H7 (cell line): ENCODE data around the gene GALNT10. TPM values are rescaled to one million over a fixed set of nuclear protein-coding genes. Genes with fewer than 3 reads are reported as not detected.

Source experiments
- DNase-seq: peaks from one replicate; pipeline ENCODE4 v3.0.0; 2012
- H3K27me3 ChIP-seq: 2 replicates; pipeline ENCODE4 v1.6.0; 2011; ENCODE audit warnings: mild to moderate bottlenecking, low read length; ENCODE audit not compliant: control insufficient read depth, insufficient read depth
- H3K36me3 ChIP-seq: replicated peaks from 2 replicates; pipeline ENCODE4 v1.5.1; 2011; ENCODE audit warnings: low read length; ENCODE audit not compliant: control insufficient read depth, insufficient read depth
- H3K4me3 ChIP-seq: 2 replicates; pipeline ENCODE4 v1.5.1; 2011; ENCODE audit warnings: low read depth, mild to moderate bottlenecking, control low read depth, low read length, moderate library complexity; ENCODE audit not compliant: insufficient read depth
- total RNA-seq: library from RNA; depleted of rRNA; stranded (reverse); fragments of >200 nt; shearing (Covaris generic); gene quantifications from 2 replicates; pipeline ENCODE4 v1.2.3, GENCODE V29; 2014

Gene GALNT10
- total RNA-seq, 1 experiment from 2014 or later = 13.8 TPM

- Histone ChIP-seq H3K36me3 (no peaks in the 10 kb centered on the region), H3K4me3 (no peak overlapping the region), H3K27me3 (no peaks in the 10 kb centered on the region)
- DNase-seq = no peak
Measured at GRCh38 chr5:154223320-154223719, 32.8 kb downstream of the GALNT10 start.

GRCh38 chr5:154227090-154227489, 36.6 kb downstream of the GALNT10 start:
- Histone ChIP-seq H3K27me3 (no peaks in the 10 kb centered on the region), H3K4me3 (no peak overlapping the region), H3K36me3 (no peaks in the 10 kb centered on the region)
- no peak for DNase-seq

GRCh38 chr5:154228696-154229095, 38.2 kb downstream of the GALNT10 start:
- H3K4me3 ChIP-seq = no peak overlapping the region
- DNase-seq = no peak
- no peaks in the 10 kb centered on the region for H3K36me3 ChIP-seq
- H3K27me3 ChIP-seq = no peaks in the 10 kb centered on the region

GRCh38 chr5:154230526-154230925, 40.0 kb downstream of the GALNT10 start:
- no peak for DNase-seq
- H3K4me3 ChIP-seq = no peak overlapping the region
- no peaks in the 10 kb centered on the region for H3K36me3 ChIP-seq
- no peaks in the 10 kb centered on the region; the same call in 1 of the 2 replicates for H3K27me3 ChIP-seq

- Histone ChIP-seq H3K36me3 (no peaks in the 10 kb centered on the region), H3K27me3 (no peaks in the 10 kb centered on the region; the same call in 1 of the 2 replicates), H3K4me3 (no peak overlapping the region)
- DNase-seq = no peak
Measured at GRCh38 chr5:154234551-154234950, 44.0 kb downstream of the GALNT10 start.

- H3K27me3 ChIP-seq = no peaks in the 10 kb centered on the region; the same call in 1 of the 2 replicates
- no peak for DNase-seq
Measured at GRCh38 chr5:154236011-154236410, 45.5 kb downstream of the GALNT10 start.

GRCh38 chr5:154236536-154237375, 46.2 kb downstream of the GALNT10 start:
- Histone ChIP-seq H3K27me3 (no peaks in the 10 kb centered on the region; the same call in 1 of the 2 replicates), H3K36me3 (no peaks in the 10 kb centered on the region), H3K4me3 (no peak overlapping the region)
- no peak for DNase-seq

More at GRCh38 chr5:154236011-154236410, 45.5 kb downstream of the GALNT10 start:
- no peak overlapping the region for H3K4me3 ChIP-seq
- H3K36me3 ChIP-seq = no peaks in the 10 kb centered on the region

GRCh38 chr5:154237376-154237743, 46.8 kb downstream of the GALNT10 start:
- no peaks in the 10 kb centered on the region; the same call in 1 of the 2 replicates for H3K27me3 ChIP-seq
- H3K4me3 ChIP-seq = no peak overlapping the region
- H3K36me3 ChIP-seq = no peaks in the 10 kb centered on the region
- DNase-seq = no peak

- Histone ChIP-seq H3K4me3 (no peak overlapping the region), H3K36me3 (no peaks in the 10 kb centered on the region), H3K27me3 (no peaks in the 10 kb centered on the region; the same call in 1 of the 2 replicates)
- no peak for DNase-seq
Measured at GRCh38 chr5:154237946-154238345, 47.4 kb downstream of the GALNT10 start.

GRCh38 chr5:154238776-154239481, 48.4 kb downstream of the GALNT10 start:
- no peak overlapping the region for H3K4me3 ChIP-seq
- no peaks in the 10 kb centered on the region for H3K36me3 ChIP-seq
- H3K27me3 ChIP-seq = no peaks in the 10 kb centered on the region; the same call in 1 of the 2 replicates
- no peak for DNase-seq

GRCh38 chr5:154240595-154240994, 50.1 kb downstream of the GALNT10 start:
- H3K27me3 ChIP-seq = no peaks in the 10 kb centered on the region
- no peak for DNase-seq
- no peak overlapping the region for H3K4me3 ChIP-seq
- H3K36me3 ChIP-seq = no peaks in the 10 kb centered on the region

GRCh38 chr5:154241021-154241420, 50.5 kb downstream of the GALNT10 start:
- H3K36me3 ChIP-seq = no peaks in the 10 kb centered on the region
- no peak for DNase-seq
- no peaks in the 10 kb centered on the region for H3K27me3 ChIP-seq
- H3K4me3 ChIP-seq = no peak overlapping the region

GRCh38 chr5:154242442-154242841, 51.9 kb downstream of the GALNT10 start:
- no peak for DNase-seq
- Histone ChIP-seq H3K27me3 (no peaks in the 10 kb centered on the region), H3K36me3 (no peaks in the 10 kb centered on the region), H3K4me3 (no peak overlapping the region)

- no peak for DNase-seq
- Histone ChIP-seq H3K4me3 (no peak overlapping the region), H3K27me3 (no peaks in the 10 kb centered on the region), H3K36me3 (no peaks in the 10 kb centered on the region)
Measured at GRCh38 chr5:154242964-154243376, 52.4 kb downstream of the GALNT10 start.

- Histone ChIP-seq H3K27me3 (no peaks in the 10 kb centered on the region), H3K4me3 (no peak overlapping the region), H3K36me3 (no peaks in the 10 kb centered on the region)
- no peak for DNase-seq
Measured at GRCh38 chr5:154243736-154244135, 53.2 kb downstream of the GALNT10 start.
